Hepatocyte (in vitro differentiated cells): Measurements from ENCODE around the gene POU2F1.

Experiments used
- CTCF ChIP-seq: fragments of 200-600 bp; sonication (generic); IDR thresholded peaks from 2 replicates; pipeline ENCODE4 v1.5.1; 2016; ENCODE audit warnings: antibody characterized with exemption, mild to moderate bottlenecking; ENCODE audit not compliant: poor library complexity
- EZH2 ChIP-seq: fragments of 200-600 bp; sonication (generic); IDR thresholded peaks from 2 replicates; pipeline ENCODE4 v1.6.1; 2016; ENCODE audit warnings: antibody characterized with exemption, mild to moderate bottlenecking, borderline replicate concordance

- TF ChIP-seq CTCF (no peak), EZH2 (no peak)
These were observed 237.4 kb downstream of the POU2F1 start for GRCh38 chr1:167457936-167458584.
